Cardiac muscle cell (in vitro differentiated cells and primary cell): ENCODE measurements around the gene TSPYL2. TPM values are rescaled to one million over a fixed set of nuclear protein-coding genes. Genes with fewer than 3 reads are reported as not detected.

Experiments used
- DNase-seq, 2 donors: peaks; one replicate each; pipeline versions ENCODE4 v3.0.0 to v3.0.0-alpha.2; 2010 to 2017; ENCODE audit warnings: low read depth in 1 of 2, low spot score in 1 of 2
- H3K27ac ChIP-seq: fragments of 200-600 bp; sonication (generic); 2 replicates; pipeline ENCODE4 v1.5.1; 2016
- H3K27me3 ChIP-seq: fragments of 200-600 bp; sonication (generic); 2 replicates; pipeline ENCODE4 v1.6.0; 2016; ENCODE audit warnings: control low read depth
- H3K36me3 ChIP-seq: fragments of 200-600 bp; sonication (generic); 2 replicates; pipeline ENCODE4 v1.5.1; 2016; ENCODE audit warnings: control low read depth
- H3K4me1 ChIP-seq: fragments of 200-600 bp; sonication (generic); 2 replicates; pipeline ENCODE4 v1.8.1; 2017; ENCODE audit warnings: low read depth, mild to moderate bottlenecking, mixed run types
- H3K4me3 ChIP-seq: fragments of 200-600 bp; sonication (generic); 2 replicates; pipeline ENCODE4 v1.5.1; 2016; ENCODE audit warnings: mild to moderate bottlenecking
- H3K9me3 ChIP-seq: fragments of 200-600 bp; sonication (generic); 2 replicates; pipeline ENCODE4 v1.5.1; 2017; ENCODE audit warnings: low read depth, mild to moderate bottlenecking, control low read depth
- polyA plus RNA-seq: library from polyadenylated mRNA; unstranded; fragments of >200 nt; fragmentation: Nextera tagmentation; extraction: Ambion mirVana; gene quantifications from 2 replicates; pipeline ENCODE4 v1.2.1, GENCODE V29; 2016
- total RNA-seq: library from RNA; depleted of rRNA; stranded (reverse); fragments of >200 nt; gene quantifications from 2 replicates; pipeline ENCODE4 v1.2.3, GENCODE V29; 2016
- TF ChIP-seq, protein P1 (sequence below): IDR thresholded peaks from 2 replicates; pipeline ENCODE4 v1.5.1; 2012; ENCODE audit warnings: low read depth, mild to moderate bottlenecking, low read length

Gene TSPYL2
- total and polyA plus RNA-seq, 2 experiments from 2014 or later = 36.8 to 50.8 TPM

DNA sequence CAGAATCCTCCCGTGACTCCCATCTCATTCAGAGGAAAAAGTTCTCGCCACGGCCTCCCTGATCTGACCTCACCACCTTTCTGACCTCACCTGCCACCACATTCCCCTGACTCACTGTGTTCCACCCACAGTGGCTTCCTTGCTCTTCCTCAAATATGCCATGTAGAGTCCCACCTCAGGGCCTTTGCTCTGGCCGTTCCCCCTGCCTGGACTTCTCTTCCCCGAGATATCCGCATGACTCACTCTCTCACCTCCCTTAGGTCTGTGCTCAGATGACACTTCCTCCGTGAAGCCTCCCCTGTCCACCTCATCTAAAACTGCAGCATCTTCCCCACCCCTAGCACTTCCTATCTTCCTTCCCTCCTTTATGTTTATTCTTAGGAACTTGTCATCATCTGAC is 7.2 kb upstream of the TSPYL2 start:
- Histone ChIP-seq H3K36me3 (no peaks in the 10 kb centered on the region), H3K4me1 (no peaks in the 10 kb centered on the region), H3K4me3 (no peak overlapping the region), H3K27me3 (no peaks in the 10 kb centered on the region), H3K27ac (no peak overlapping the region), H3K9me3 (no peaks in the 10 kb centered on the region)
- no peak for DNase-seq
- TF ChIP-seq, protein P1, sequence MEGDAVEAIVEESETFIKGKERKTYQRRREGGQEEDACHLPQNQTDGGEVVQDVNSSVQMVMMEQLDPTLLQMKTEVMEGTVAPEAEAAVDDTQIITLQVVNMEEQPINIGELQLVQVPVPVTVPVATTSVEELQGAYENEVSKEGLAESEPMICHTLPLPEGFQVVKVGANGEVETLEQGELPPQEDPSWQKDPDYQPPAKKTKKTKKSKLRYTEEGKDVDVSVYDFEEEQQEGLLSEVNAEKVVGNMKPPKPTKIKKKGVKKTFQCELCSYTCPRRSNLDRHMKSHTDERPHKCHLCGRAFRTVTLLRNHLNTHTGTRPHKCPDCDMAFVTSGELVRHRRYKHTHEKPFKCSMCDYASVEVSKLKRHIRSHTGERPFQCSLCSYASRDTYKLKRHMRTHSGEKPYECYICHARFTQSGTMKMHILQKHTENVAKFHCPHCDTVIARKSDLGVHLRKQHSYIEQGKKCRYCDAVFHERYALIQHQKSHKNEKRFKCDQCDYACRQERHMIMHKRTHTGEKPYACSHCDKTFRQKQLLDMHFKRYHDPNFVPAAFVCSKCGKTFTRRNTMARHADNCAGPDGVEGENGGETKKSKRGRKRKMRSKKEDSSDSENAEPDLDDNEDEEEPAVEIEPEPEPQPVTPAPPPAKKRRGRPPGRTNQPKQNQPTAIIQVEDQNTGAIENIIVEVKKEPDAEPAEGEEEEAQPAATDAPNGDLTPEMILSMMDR = no peak

DNA sequence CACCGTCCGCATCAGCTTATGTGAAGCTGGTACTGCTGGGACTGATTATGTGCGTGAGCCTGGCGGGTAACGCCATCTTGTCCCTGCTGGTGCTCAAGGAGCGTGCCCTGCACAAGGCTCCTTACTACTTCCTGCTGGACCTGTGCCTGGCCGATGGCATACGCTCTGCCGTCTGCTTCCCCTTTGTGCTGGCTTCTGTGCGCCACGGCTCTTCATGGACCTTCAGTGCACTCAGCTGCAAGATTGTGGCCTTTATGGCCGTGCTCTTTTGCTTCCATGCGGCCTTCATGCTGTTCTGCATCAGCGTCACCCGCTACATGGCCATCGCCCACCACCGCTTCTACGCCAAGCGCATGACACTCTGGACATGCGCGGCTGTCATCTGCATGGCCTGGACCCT is 5.5 kb upstream of the TSPYL2 start:
- Histone ChIP-seq H3K4me1 (peaks cover 5% of the 10 kb centered on the region), H3K27me3 (no peaks in the 10 kb centered on the region), H3K36me3 (no peaks in the 10 kb centered on the region), H3K9me3 (no peaks in the 10 kb centered on the region), H3K4me3 (no peak overlapping the region), H3K27ac (no peak overlapping the region)
- TF ChIP-seq, protein P1 = no peak
- no peak for DNase-seq

DNA sequence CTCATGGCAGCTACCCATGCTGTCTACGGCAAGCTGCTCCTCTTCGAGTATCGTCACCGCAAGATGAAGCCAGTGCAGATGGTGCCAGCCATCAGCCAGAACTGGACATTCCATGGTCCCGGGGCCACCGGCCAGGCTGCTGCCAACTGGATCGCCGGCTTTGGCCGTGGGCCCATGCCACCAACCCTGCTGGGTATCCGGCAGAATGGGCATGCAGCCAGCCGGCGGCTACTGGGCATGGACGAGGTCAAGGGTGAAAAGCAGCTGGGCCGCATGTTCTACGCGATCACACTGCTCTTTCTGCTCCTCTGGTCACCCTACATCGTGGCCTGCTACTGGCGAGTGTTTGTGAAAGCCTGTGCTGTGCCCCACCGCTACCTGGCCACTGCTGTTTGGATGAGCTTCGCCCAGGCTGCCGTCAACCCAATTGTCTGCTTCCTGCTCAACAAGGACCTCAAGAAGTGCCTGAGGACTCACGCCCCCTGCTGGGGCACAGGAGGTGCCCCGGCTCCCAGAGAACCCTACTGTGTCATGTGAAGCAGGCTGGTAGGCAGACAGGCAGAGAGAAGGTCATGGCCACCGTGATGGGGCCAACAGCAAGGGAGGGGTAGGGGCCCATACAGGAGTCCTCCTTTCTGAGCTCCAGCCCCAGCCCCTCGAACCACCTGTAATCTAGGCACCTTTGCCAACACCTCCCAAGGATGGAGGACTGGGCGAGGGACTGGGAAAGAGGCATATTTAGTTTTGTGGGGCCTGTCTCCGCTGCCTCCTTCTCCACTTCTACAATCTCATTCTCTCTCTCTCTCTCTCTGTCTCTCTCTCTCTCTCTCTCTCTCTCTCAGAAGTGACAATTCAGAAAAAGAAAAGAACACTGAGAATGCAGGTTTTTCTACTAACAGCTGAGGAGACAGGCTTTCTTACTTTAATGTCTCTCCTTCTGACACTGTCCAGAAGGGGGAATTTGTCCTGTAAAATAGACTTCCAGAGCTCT is 4.7 kb upstream of the TSPYL2 start:
- H3K27ac ChIP-seq = no peak overlapping the region
- H3K27me3 ChIP-seq = no peaks in the 10 kb centered on the region
- H3K9me3 ChIP-seq = no peaks in the 10 kb centered on the region
- H3K4me3 ChIP-seq = no peak overlapping the region
- TF ChIP-seq, protein P1 = no peak
- DNase-seq = no peak
- H3K36me3 ChIP-seq = no peaks in the 10 kb centered on the region
- peaks cover 5% of the 10 kb centered on the region for H3K4me1 ChIP-seq

DNA sequence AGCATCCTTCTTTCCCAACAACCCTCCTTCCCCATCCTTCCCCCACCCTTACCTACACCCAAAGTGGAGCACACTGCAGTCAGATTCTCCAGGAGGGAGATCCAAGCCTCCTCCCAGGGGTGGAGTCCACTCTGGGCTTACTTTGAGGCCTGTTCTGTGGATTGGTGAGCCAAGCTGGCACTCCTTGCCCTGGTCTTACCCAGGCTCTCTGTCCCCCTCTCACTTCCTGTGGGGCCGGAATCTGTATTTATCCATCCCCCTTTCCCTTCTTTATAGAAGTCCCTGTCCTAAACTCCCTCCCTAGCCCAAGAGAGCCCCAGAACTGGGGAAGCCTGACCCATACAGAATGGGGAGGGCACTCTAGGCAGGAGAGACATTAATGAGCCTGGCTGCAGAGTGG is 3.2 kb upstream of the TSPYL2 start:
- DNase-seq = no peak
- no peaks in the 10 kb centered on the region for H3K9me3 ChIP-seq
- TF ChIP-seq, protein P1 = no peak
- H3K27ac ChIP-seq = no peak overlapping the region
- peaks cover 5% of the 10 kb centered on the region for H3K4me1 ChIP-seq
- no peak overlapping the region for H3K4me3 ChIP-seq
- H3K36me3 ChIP-seq = no peaks in the 10 kb centered on the region
- no peaks in the 10 kb centered on the region for H3K27me3 ChIP-seq

DNA sequence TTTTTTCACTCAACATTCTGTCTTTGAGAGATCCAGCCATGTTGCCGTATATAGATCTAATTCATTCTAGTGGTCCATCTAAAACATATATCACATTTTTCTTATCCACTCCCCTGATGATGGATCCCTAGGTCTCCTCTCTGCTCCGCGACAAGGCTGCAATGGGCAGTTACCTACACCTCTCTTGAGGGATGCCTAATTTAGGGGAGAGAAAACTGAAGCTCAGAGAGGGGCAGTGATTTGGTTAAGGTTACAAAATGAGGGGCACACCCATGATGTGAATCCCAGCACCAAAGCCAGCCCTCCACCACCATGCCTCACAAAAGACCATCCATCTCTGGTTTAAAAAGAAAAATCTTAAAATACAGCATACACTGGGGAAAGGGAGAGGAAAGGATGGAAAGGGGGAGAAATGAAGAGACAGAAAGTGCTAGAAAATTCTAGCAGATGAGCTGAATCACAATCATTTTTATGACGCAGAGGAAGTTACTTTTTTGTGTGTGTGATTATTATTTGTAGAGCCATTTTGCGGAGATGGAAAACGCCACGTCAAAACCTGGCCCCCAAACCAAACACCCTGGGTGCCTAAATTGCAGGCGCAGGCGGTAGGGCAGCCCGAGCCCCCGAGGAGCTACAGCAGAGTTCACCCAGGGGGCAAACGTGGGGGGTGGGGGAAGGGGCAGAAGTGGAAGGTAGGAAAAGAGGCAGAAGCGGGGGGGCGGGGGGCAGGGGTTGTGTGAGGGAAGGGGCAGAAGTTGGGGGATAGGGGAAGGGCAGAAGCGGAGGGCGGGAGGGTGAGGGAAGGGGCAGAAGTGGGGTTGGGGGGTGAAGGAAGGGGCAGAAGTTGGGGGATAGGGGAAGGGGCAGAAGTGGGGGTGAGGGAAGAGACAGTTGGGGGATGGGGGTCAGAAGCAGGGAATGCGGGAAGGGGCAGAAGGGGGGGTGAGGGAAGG is 1.3 kb upstream of the TSPYL2 start:
- Histone ChIP-seq H3K27me3 (no peaks in the 10 kb centered on the region), H3K4me3 (peak overlapping the region; percentile 5), H3K4me1 (peaks cover 5% of the 10 kb centered on the region), H3K9me3 (no peaks in the 10 kb centered on the region), H3K27ac (peak overlapping the region; percentile 87), H3K36me3 (peaks cover 4% of the 10 kb centered on the region)
- TF ChIP-seq, protein P1 = no peak
- peak in 1 of 2 donors; percentile 48 for DNase-seq
